SK-N-SH (cell line): ENCODE results near the gene FEZF2. TPM values are rescaled to one million over a fixed set of nuclear protein-coding genes. Genes with fewer than 3 reads are reported as not detected.

Source experiments
- CTCF ChIA-PET: fragments of 300-600, 350-600 bp; formaldehyde crosslinking; extraction: SDS; loops from one replicate; lab custom pipeline; 2021; lab: Yijun Ruan, JAX
- POLR2A ChIA-PET: fragments of 350-600 bp; sonication (Branson Sonifier 250); formaldehyde crosslinking; extraction: SDS; loops from one replicate; lab custom pipeline; 2020; ENCODE audit warnings: antibody characterized with exemption, inconsistent platforms; lab: Yijun Ruan, JAX
- DNase-seq: peaks from one replicate; pipeline ENCODE4 v3.0.0; 2012
- H2AFZ ChIP-seq: fragments of 200-600 bp; sonication (generic); 2 replicates; pipeline ENCODE4 v1.8.1; 2016; ENCODE audit warnings: antibody characterized with exemption, mild to moderate bottlenecking, low read depth
- H3F3A ChIP-seq: fragments of 200-600 bp; sonication (generic); replicated peaks from 2 replicates; pipeline ENCODE3; 2016; ENCODE audit warnings: antibody characterized with exemption, mild to moderate bottlenecking; ENCODE audit not compliant: insufficient read depth
- H3K27ac ChIP-seq, 2 experiments: fragments of 200-500 bp in 1 of 2; fragments of 200-600 bp in 1 of 2; sonication (Bioruptor generic) in 1 of 2; sonication (generic), shearing (Covaris generic) in 1 of 2; 2 replicates each; pipeline versions ENCODE4 v1.5.1 to v1.6.1; 2014 to 2016; ENCODE audit warnings: low read depth in 2 of 2, inconsistent platforms in 1 of 2, low read length in 1 of 2, mild to moderate bottlenecking in 1 of 2, mixed read lengths in 1 of 2
- H3K27me3 ChIP-seq: fragments of 200-600 bp; sonication (generic), shearing (Covaris generic); 2 replicates; pipeline ENCODE4 v1.6.1; 2016; ENCODE audit warnings: mixed run types; ENCODE audit not compliant: insufficient read depth
- H3K36me3 ChIP-seq, 2 experiments: fragments of 200-500 bp in 1 of 2; fragments of 200-600 bp in 1 of 2; sonication (Bioruptor generic) in 1 of 2; sonication (generic) in 1 of 2; replicated peaks in 1 of 2; 2 replicates each; pipeline versions ENCODE3 to v1.5.1; 2014 to 2016; ENCODE audit warnings: low read length in 1 of 2, mild to moderate bottlenecking in 1 of 2; ENCODE audit not compliant: insufficient read depth in 2 of 2, control insufficient read depth in 1 of 2
- H3K4me1 ChIP-seq, 2 experiments: fragments of 200-500 bp in 1 of 2; fragments of 200-600 bp in 1 of 2; sonication (Bioruptor generic) in 1 of 2; sonication (generic), shearing (Covaris generic) in 1 of 2; 2 replicates each; pipeline versions ENCODE4 v1.5.1 to v1.6.1; 2014 to 2016; ENCODE audit warnings: low read depth in 1 of 2, low read length in 1 of 2, mixed run types in 1 of 2; ENCODE audit not compliant: insufficient read depth in 2 of 2, control insufficient read depth in 1 of 2
- H3K4me2 ChIP-seq: fragments of 200-600 bp; sonication (generic), shearing (Covaris generic); 2 replicates; pipeline ENCODE4 v1.6.1; 2017; ENCODE audit warnings: mixed run types
- H3K4me3 ChIP-seq, 2 experiments: fragments of 200-500 bp in 1 of 2; fragments of 200-600 bp in 1 of 2; sonication (Bioruptor generic) in 1 of 2; sonication (generic), shearing (Covaris generic) in 1 of 2; 2 replicates each; pipeline versions ENCODE4 v1.5.1 to v1.8.1; 2014 to 2016; ENCODE audit warnings: low read depth in 2 of 2, inconsistent platforms in 1 of 2, low read length in 1 of 2, mild to moderate bottlenecking in 1 of 2, mixed read lengths in 1 of 2, moderate library complexity in 1 of 2
- H3K79me2 ChIP-seq: fragments of 200-600 bp; sonication (generic); 2 replicates; pipeline ENCODE4 v1.8.1; 2017; ENCODE audit warnings: mild to moderate bottlenecking; ENCODE audit not compliant: insufficient read depth
- H3K9ac ChIP-seq: fragments of 200-600 bp; sonication (generic); 2 replicates; pipeline ENCODE4 v1.6.1; 2017; ENCODE audit warnings: mixed run types
- H3K9me2 ChIP-seq: fragments of 200-600 bp; sonication (generic); 2 replicates; pipeline ENCODE4 v1.6.1; 2017; ENCODE audit warnings: mixed run types
- H3K9me3 ChIP-seq: fragments of 200-600 bp; sonication (generic); 2 replicates; pipeline ENCODE4 v1.6.1; 2017; ENCODE audit warnings: mixed run types, mild to moderate bottlenecking, moderate library complexity
- H4K20me1 ChIP-seq: fragments of 200-600 bp; sonication (generic); 2 replicates; pipeline ENCODE4 v1.6.1; 2017; ENCODE audit warnings: mild to moderate bottlenecking, mixed run types; ENCODE audit not compliant: insufficient read depth
- ELF1 ChIP-seq: IDR thresholded peaks from 2 replicates; pipeline ENCODE4 v1.4.0; 2012
- JUND ChIP-seq: IDR thresholded peaks from 2 replicates; pipeline ENCODE4 v1.4.0; 2012
- NFIC ChIP-seq: IDR thresholded peaks from 2 replicates; pipeline ENCODE4 v1.4.0; 2012; ENCODE audit warnings: borderline replicate concordance
- RAD21 ChIP-seq: IDR thresholded peaks from 2 replicates; pipeline ENCODE4 v1.6.1; 2012; ENCODE audit warnings: mild to moderate bottlenecking, low read length
- RCOR1 ChIP-seq: fragments of 150-350 bp; IDR thresholded peaks from 2 replicates; pipeline ENCODE4 v1.6.1; 2017; ENCODE audit warnings: antibody characterized with exemption, low read length
- SIN3A ChIP-seq: IDR thresholded peaks from 2 replicates; pipeline ENCODE4 v1.6.1; 2012; ENCODE audit warnings: low read depth, mild to moderate bottlenecking, low read length, moderate library complexity, borderline replicate concordance
- YY1 ChIP-seq: IDR thresholded peaks from 2 replicates; pipeline ENCODE4 v1.4.0; 2012; ENCODE audit warnings: low read depth, mild to moderate bottlenecking
- WGBS: methylation state at CpG from one replicate; pipeline ENCODE4 v1.1.6; 2017; ENCODE audit warnings: low lambda C conversion rate; 5-methylcytosine and 5-hydroxymethylcytosine counted together
- polyA plus RNA-seq, 3 experiments: library from polyadenylated mRNA; depleted of rRNA; stranded (reverse); fragments of >200 nt; gene quantifications; 2 replicates each; pipeline ENCODE4 v1.2.3, GENCODE V29; 2012
- TF ChIP-seq, protein P1 (sequence below): fragments of 150-350 bp; IDR thresholded peaks from 2 replicates; pipeline ENCODE4 v1.6.1; 2016; ENCODE audit warnings: mild to moderate bottlenecking, low read depth, low read length
- TF ChIP-seq, protein P2 (sequence below): fragments of 150-350 bp; IDR thresholded peaks from 2 replicates; pipeline ENCODE4 v1.6.1; 2017; ENCODE audit warnings: antibody characterized with exemption, low read length, low read depth, borderline replicate concordance
- TF ChIP-seq, protein P3 (sequence below): IDR thresholded peaks from 2 replicates; pipeline ENCODE4 v1.4.0; 2012; ENCODE audit warnings: low read depth
- TF ChIP-seq, protein P4 (sequence below): IDR thresholded peaks from 2 replicates; pipeline ENCODE4 v1.6.1; 2012; ENCODE audit warnings: mild to moderate bottlenecking, low read depth, low read length, moderate library complexity

FEZF2 gene
- polyA plus RNA-seq, 1 of the 3 experiments (the other 2 are of a cell fraction): not detected

DNA sequence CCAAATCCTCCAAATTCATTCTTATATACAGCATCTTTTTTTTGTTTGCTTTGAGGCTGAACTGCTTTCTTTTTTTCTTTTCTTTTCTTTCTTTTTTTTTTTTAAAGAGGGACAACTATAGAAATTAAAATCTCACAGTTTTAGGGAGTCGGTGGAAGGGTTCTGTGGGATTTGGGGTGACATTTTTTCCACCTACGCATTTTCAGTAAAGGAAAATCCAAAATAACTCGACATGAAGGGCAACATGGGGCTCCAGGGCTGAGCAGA is 3.0 kb upstream of the FEZF2 start (continued):
- TF ChIP-seq, protein P1, sequence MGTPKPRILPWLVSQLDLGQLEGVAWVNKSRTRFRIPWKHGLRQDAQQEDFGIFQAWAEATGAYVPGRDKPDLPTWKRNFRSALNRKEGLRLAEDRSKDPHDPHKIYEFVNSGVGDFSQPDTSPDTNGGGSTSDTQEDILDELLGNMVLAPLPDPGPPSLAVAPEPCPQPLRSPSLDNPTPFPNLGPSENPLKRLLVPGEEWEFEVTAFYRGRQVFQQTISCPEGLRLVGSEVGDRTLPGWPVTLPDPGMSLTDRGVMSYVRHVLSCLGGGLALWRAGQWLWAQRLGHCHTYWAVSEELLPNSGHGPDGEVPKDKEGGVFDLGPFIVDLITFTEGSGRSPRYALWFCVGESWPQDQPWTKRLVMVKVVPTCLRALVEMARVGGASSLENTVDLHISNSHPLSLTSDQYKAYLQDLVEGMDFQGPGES: no peak
- TF ChIP-seq RCOR1: no peak
- TF ChIP-seq, protein P2, sequence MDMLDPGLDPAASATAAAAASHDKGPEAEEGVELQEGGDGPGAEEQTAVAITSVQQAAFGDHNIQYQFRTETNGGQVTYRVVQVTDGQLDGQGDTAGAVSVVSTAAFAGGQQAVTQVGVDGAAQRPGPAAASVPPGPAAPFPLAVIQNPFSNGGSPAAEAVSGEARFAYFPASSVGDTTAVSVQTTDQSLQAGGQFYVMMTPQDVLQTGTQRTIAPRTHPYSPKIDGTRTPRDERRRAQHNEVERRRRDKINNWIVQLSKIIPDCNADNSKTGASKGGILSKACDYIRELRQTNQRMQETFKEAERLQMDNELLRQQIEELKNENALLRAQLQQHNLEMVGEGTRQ: no peak
- TF ChIP-seq NFIC: no peak
- TF ChIP-seq RAD21: no peak
- TF ChIP-seq JUND: no peak
- TF ChIP-seq, protein P3, sequence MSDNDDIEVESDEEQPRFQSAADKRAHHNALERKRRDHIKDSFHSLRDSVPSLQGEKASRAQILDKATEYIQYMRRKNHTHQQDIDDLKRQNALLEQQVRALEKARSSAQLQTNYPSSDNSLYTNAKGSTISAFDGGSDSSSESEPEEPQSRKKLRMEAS: no peak
- TF ChIP-seq SIN3A: no peak
- TF ChIP-seq, all 33 proteins: peak for 0

DNA sequence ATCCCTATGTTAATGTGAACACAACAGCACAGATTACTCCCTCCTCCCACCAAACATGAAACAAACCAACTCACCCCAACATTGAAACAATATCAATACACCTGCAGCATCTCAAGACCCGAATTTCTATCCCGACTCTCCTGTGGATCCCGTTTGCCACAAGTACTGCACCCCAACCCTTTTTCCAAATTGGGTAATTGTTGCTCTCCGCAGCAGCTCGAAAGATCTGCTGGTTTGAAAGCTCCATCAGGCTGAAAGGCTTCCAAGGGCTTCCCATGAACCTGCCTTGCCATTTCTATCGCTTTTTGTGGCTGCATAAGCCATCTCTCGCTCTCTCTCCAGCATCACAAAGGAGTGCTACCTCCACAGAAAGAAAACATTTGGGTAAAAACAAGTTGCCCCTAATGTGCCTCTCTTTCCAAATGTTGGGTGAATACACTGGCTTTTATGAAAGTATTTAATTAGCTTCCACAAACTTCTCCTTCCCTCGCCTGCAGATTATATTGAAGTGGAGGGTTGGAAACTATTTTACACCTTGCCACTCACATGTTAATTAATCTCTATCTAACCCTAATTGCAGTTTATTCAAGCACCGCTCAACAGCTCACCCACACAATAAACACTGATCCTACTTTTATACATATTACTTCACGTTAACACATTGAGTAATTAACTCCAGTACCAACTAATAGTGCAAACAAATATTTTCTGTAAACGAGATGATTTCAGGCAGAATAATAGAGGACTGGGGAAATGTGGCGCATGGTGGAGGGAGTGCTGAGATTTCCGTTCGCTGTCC is 2.5 kb upstream of the FEZF2 start:
- Histone ChIP-seq H3K79me2 (no peaks in the 10 kb centered on the region), H3K27me3 (peaks cover 88% of the 10 kb centered on the region), H3K27ac (no peak overlapping the region), H3K4me3 (no peak overlapping the region), H2AFZ (no peak overlapping the region), H3K9ac (no peak overlapping the region), H3K36me3 (no peaks in the 10 kb centered on the region), H3K9me3 (no peaks in the 10 kb centered on the region), H3K4me1 (peaks cover 0 to 4% of the 10 kb centered on the region in 2 experiments; a peak in 1 of 4 replicates), H4K20me1 (no peaks in the 10 kb centered on the region), H3K4me2 (no peak overlapping the region), H3K9me2 (no peaks in the 10 kb centered on the region), H3F3A (no peaks in the 10 kb centered on the region)
- ChIA-PET CTCF (interaction anchor here (1.6 kb wide), 1 partner anchor 42 kb away, joined by 4 read pairs; no protein-coding TSS in a partner anchor), POLR2A (no interaction called here)
- TF ChIP-seq RAD21 (no peak), YY1 (no peak), ELF1 (no peak)
- TF ChIP-seq, protein P3: no peak
- TF ChIP-seq, protein P4, sequence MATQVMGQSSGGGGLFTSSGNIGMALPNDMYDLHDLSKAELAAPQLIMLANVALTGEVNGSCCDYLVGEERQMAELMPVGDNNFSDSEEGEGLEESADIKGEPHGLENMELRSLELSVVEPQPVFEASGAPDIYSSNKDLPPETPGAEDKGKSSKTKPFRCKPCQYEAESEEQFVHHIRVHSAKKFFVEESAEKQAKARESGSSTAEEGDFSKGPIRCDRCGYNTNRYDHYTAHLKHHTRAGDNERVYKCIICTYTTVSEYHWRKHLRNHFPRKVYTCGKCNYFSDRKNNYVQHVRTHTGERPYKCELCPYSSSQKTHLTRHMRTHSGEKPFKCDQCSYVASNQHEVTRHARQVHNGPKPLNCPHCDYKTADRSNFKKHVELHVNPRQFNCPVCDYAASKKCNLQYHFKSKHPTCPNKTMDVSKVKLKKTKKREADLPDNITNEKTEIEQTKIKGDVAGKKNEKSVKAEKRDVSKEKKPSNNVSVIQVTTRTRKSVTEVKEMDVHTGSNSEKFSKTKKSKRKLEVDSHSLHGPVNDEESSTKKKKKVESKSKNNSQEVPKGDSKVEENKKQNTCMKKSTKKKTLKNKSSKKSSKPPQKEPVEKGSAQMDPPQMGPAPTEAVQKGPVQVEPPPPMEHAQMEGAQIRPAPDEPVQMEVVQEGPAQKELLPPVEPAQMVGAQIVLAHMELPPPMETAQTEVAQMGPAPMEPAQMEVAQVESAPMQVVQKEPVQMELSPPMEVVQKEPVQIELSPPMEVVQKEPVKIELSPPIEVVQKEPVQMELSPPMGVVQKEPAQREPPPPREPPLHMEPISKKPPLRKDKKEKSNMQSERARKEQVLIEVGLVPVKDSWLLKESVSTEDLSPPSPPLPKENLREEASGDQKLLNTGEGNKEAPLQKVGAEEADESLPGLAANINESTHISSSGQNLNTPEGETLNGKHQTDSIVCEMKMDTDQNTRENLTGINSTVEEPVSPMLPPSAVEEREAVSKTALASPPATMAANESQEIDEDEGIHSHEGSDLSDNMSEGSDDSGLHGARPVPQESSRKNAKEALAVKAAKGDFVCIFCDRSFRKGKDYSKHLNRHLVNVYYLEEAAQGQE: no peak
- 53% methylated on average over 14 of the region's 14 CpGs for WGBS
- no peak for DNase-seq
